ENCODE results near the gene FCER2.

The FCER2 gene

DNA sequence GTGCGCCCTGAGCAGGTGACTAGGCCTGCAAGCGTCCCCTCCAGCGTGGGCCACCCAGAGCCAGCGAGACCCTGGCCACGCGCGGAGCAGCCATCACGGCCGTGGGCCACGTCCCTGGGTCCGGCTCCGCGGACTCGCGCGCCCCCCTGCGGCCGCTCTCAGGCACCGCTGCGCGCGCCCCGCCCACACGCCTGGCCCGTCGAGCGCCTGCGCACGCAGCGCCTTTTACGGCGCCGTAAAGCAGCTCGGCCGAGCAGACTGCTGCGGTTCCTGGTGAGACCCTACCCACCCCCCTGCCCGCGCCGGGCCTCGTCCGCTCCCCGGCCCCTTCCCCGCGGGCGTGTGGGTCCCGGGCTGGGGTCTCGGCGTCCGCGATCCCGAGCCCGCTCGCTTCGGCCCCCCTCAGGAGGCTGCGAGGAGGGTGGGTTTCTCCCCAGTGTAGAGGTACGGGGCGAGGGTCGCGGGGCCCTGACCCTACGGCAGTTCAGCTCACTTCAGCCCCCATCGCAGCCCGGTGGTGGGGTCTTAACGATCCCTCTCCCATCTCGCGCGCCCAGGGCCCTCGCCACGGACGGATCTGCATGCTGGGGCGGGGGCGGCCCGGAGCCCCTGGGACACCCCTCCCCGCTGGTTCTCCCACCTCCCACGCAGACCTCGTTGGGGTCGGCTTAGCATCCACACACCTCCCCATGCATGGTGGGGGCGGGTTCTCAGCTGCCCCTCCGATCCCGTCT, 21.2 kb downstream of the FCER2 start, which contains the start of gene TRAPPC5:
Gene TRAPPC5, plus strand, starts transcription at position 228 of the 734 bp plus-strand sequence. CDS start 1,421 bp downstream, outside the sequence.
- peak; percentile 42 for DNase-seq (ENCODE audit: extremely low read depth, low read depth)
- TF ChIP-seq, protein P1, sequence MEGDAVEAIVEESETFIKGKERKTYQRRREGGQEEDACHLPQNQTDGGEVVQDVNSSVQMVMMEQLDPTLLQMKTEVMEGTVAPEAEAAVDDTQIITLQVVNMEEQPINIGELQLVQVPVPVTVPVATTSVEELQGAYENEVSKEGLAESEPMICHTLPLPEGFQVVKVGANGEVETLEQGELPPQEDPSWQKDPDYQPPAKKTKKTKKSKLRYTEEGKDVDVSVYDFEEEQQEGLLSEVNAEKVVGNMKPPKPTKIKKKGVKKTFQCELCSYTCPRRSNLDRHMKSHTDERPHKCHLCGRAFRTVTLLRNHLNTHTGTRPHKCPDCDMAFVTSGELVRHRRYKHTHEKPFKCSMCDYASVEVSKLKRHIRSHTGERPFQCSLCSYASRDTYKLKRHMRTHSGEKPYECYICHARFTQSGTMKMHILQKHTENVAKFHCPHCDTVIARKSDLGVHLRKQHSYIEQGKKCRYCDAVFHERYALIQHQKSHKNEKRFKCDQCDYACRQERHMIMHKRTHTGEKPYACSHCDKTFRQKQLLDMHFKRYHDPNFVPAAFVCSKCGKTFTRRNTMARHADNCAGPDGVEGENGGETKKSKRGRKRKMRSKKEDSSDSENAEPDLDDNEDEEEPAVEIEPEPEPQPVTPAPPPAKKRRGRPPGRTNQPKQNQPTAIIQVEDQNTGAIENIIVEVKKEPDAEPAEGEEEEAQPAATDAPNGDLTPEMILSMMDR (IDR thresholded peaks at IDR 0.05; ENCODE audit: low read depth, low read length): peak; percentile 43

DNA sequence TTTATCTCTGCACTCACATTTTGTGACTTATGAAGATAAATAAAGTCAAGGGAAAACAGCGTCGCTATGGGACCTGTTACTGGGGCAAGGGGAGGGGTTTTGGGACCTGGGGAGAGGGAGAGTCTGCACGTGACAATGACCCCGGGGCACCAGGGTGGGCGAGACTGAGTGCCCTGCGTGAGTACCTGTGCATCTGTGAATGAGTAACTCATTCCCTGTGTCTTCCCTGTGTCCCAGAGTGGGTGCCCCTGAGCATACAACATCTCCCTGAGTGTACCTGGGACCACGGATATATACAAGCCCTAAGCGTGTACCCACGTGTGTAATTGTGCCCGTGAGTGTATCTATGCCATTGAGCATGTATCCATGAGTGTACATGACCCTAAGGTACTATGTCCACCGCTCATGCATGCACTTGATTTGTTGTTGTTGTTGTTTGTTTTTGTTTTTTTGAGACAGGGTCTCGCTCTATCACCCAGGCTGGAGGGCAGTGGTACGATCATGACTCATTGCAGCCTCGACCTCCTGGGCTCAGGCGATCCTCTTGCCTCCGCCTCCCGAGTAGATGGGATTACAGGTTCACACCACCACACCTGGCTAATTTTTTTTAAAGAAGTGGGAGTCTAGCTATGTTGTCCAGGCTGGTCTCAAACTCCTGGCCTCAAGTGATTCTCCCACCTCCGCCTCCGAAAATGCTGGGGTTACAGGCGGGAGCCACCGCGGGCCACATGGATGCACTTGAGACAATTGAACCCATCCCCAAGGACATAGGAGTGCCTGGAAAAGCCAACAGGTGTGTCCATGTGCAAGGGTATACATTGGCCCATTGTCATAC, 21.9 kb downstream of the FCER2 start:
- TF ChIP-seq, protein P1 (IDR thresholded peaks at IDR 0.05; ENCODE audit: low read depth, low read length): no peak

DNA sequence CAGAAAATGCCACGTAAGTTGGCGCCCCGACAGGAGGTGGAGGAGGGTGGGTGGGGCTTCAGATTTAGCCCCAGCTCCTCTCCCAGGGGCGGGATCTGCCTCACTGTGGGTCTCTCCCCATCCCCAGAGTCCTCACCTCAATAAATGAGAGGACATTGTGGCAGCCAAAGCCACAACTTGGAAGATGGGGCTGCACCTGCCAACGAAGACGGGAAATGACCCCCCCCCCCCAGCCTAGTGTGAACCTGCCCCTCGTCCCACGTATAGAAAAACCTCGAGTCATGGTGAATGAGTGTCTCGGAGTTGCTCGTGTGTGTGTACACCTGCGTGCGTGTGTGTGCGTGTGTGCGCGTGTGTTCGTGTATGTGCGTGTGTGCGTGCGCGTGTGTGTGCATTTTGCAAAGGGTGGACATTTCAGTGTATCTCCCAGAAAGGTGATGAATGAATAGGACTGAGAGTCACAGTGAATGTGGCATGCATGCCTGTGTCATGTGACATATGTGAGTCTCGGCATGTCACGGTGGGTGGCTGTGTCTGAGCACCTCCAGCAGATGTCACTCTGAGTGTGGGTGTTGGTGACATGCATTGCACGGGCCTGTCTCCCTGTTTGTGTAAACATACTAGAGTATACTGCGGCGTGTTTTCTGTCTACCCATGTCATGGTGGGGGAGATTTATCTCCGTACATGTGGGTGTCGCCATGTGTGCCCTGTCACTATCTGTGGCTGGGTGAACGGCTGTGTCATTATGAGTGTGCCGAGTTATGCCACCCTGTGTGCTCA, 22.8 kb downstream of the FCER2 start:
- DNase-seq (ENCODE audit: extremely low read depth, low read depth): no peak
- TF ChIP-seq, protein P1 (IDR thresholded peaks at IDR 0.05; ENCODE audit: low read depth, low read length): no peak

More for the DNA sequence above, 21.9 kb downstream of the FCER2 start:
- no peak for DNase-seq (ENCODE audit: extremely low read depth, low read depth)

GRCh38 chr19:7677669-7678311, 24.1 kb downstream of the FCER2 start:
- TF ChIP-seq, protein P1 (IDR thresholded peaks at IDR 0.05; ENCODE audit: low read depth, low read length): no peak
- no peak for DNase-seq (ENCODE audit: extremely low read depth, low read depth)

DNA sequence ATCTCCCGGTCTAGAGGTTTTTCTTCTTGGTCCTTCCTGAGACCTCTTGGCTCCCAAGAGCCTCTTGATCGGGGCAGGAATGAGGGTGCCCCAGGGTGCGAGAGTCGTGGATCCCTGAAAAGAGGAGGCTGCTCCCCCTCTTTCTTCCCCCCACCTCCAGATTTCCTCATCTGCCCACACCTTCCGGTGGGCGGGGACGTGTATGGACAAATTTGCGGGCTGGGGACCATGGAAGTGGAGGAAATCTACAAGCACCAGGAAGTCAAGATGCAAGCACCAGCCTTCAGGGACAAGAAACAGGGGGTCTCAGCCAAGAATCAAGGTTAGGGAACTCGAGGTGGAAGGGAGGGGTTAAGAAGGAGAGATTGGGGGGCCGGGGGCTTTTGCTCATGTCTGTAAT, 25.1 kb downstream of the FCER2 start, which contains the start of gene MCEMP1:
Gene MCEMP1, plus strand, starts transcription at position 237 of the 400 bp plus-strand sequence. Its CDS starts 31 bp downstream, at position 268.
- no peak for DNase-seq (ENCODE audit: extremely low read depth, low read depth)
- TF ChIP-seq, protein P1 (IDR thresholded peaks at IDR 0.05; ENCODE audit: low read depth, low read length): no peak

DNA sequence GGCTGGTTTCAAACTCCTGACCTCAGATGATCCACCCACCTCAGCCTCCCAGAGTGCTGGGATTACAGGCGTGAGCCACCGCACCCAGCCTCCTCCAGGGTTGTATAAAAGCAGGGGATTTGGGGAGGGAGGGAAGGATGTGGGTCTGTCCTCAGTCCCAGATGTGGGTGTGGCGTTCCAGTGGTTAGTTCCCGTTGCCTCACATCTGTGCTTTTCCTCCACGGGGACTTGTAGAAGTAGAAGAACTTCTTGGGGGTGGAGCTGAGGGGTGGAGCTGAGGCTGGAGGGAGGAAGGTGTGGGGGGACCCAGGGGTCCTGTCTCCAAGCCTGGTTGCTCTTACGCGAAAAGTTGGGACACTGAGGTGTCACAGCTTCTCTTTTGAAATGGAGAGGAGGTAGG, 25.6 kb downstream of the FCER2 start:
- TF ChIP-seq, protein P1 (IDR thresholded peaks at IDR 0.05; ENCODE audit: low read depth, low read length): no peak

More for the DNA sequence above, 25.6 kb downstream of the FCER2 start:
- DNase-seq (ENCODE audit: extremely low read depth, low read depth): no peak
